Measurements from ENCODE around the gene TMEM190. TPM values are rescaled to one million over a fixed set of nuclear protein-coding genes. Genes with fewer than 3 reads are reported as not detected.

The TMEM190 gene
- total RNA-seq, 1 experiment from 2014 or later = not detected

DNA sequence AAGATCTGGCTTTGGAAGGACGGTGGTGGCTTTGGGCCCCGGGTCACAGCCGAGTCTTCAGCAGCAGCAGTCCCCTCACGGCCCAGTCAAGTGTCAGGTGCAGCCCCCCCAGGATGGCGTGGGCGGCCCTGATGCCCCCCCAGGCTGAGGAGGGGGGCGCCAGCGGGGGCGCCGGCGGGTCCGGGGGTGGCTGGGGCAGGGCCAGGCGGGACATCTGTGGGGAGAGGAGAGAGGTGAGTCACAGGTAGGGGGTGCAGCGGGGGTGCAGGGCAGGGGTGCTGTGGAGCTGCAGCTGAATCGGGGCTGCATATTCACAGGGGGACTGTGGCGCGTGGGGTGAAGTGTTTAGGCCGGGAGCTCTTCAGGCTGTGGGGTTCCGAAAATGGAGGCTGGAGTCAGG is 10.7 kb upstream of the TMEM190 start:
- H3K4me3 ChIP-seq (replicated peaks in 1 of 2; ENCODE audit: low read depth in 1 of 2, low read length in 2 of 2) = no peak overlapping the region
- no peak overlapping the region for H3K4me2 ChIP-seq (ENCODE audit: low read length)
- no peaks in the 10 kb centered on the region for H3K9me3 ChIP-seq (ENCODE audit: control insufficient read depth in 1 of 2, insufficient read depth in 1 of 2, low read depth in 1 of 2, low read length in 2 of 2)
- H4K20me1 ChIP-seq (ENCODE audit: insufficient read depth) = no peaks in the 10 kb centered on the region
- TF ChIP-seq SIN3A (IDR thresholded peaks at IDR 0.05; ENCODE audit: low read depth) = no peak
- TF ChIP-seq RAD21 (IDR thresholded peaks at IDR 0.05; ENCODE audit: low read depth) = no peak
- TF ChIP-seq CBX3 (IDR thresholded peaks at IDR 0.05; ENCODE audit: low read depth) = no peak
- TF ChIP-seq REST (IDR thresholded peaks at IDR 0.05; ENCODE audit: low read depth) = no peak
- TF ChIP-seq, protein P1, sequence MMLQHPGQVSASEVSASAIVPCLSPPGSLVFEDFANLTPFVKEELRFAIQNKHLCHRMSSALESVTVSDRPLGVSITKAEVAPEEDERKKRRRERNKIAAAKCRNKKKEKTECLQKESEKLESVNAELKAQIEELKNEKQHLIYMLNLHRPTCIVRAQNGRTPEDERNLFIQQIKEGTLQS (IDR thresholded peaks at IDR 0.05) = no peak
- TF ChIP-seq ELF1 (IDR thresholded peaks at IDR 0.05; ENCODE audit: borderline replicate concordance, low read depth) = no peak
- TF ChIP-seq EGR1 (IDR thresholded peaks at IDR 0.05; ENCODE audit: low read depth) = no peak
- TF ChIP-seq, protein P2, sequence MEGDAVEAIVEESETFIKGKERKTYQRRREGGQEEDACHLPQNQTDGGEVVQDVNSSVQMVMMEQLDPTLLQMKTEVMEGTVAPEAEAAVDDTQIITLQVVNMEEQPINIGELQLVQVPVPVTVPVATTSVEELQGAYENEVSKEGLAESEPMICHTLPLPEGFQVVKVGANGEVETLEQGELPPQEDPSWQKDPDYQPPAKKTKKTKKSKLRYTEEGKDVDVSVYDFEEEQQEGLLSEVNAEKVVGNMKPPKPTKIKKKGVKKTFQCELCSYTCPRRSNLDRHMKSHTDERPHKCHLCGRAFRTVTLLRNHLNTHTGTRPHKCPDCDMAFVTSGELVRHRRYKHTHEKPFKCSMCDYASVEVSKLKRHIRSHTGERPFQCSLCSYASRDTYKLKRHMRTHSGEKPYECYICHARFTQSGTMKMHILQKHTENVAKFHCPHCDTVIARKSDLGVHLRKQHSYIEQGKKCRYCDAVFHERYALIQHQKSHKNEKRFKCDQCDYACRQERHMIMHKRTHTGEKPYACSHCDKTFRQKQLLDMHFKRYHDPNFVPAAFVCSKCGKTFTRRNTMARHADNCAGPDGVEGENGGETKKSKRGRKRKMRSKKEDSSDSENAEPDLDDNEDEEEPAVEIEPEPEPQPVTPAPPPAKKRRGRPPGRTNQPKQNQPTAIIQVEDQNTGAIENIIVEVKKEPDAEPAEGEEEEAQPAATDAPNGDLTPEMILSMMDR (IDR thresholded peaks at IDR 0.05 in 2 of 3, conservative IDR thresholded peaks at IDR 0.05 in 1 of 3; ENCODE audit: borderline replicate concordance in 1 of 3, insufficient read depth in 1 of 3, low read depth in 2 of 3, low read length in 2 of 3) = no peak
- no peak for TF ChIP-seq EZH2phosphoT487 (IDR thresholded peaks at IDR 0.05; ENCODE audit: borderline replicate concordance)
- no peak for TF ChIP-seq POLR2A (IDR thresholded peaks at IDR 0.05; ENCODE audit: borderline replicate concordance, extremely low read depth, insufficient read depth, insufficient read length)
- TF ChIP-seq JUND (IDR thresholded peaks at IDR 0.05) = no peak
- no peak for TF ChIP-seq CEBPB (IDR thresholded peaks at IDR 0.05; ENCODE audit: low read depth)
- TF ChIP-seq, protein P3, sequence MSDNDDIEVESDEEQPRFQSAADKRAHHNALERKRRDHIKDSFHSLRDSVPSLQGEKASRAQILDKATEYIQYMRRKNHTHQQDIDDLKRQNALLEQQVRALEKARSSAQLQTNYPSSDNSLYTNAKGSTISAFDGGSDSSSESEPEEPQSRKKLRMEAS (IDR thresholded peaks at IDR 0.05) = no peak
- no peak for TF ChIP-seq FOSL1 (IDR thresholded peaks at IDR 0.05; ENCODE audit: low read depth)
- TF ChIP-seq SRF (IDR thresholded peaks at IDR 0.05; ENCODE audit: low read depth) = no peak
- no peak for TF ChIP-seq POLR2AphosphoS5 (IDR thresholded peaks at IDR 0.05; ENCODE audit: low read depth, low read length)
- no peak for TF ChIP-seq ZNF274 (IDR thresholded peaks at IDR 0.05; ENCODE audit: low read depth, low read length)
- TF ChIP-seq EZH2 (IDR thresholded peaks at IDR 0.05) = no peak
- TF ChIP-seq ZBTB33 (IDR thresholded peaks at IDR 0.05; ENCODE audit: extremely low read depth, insufficient replicate concordance, low read length) = no peak
- H3K36me3 ChIP-seq (ENCODE audit: control insufficient read depth in 1 of 2, insufficient read depth in 2 of 2, low read length in 2 of 2) = no peaks in the 10 kb centered on the region
- no peak overlapping the region for H3K9ac ChIP-seq (ENCODE audit: low read length)
- peaks cover 3 to 17% of the 10 kb centered on the region in 2 experiments; a peak in 3 of 4 replicates for H3K4me1 ChIP-seq (ENCODE audit: control insufficient read depth in 1 of 2, insufficient read depth in 2 of 2, low read length in 2 of 2)
- DNase-seq (ENCODE audit: low read depth, low spot score) (no peak), ATAC-seq (no peak)
- H3K9me2 ChIP-seq (ENCODE audit: insufficient read depth) = no peaks in the 10 kb centered on the region
- H3K27me3 ChIP-seq (ENCODE audit: insufficient read depth, low read length) = no peaks in the 10 kb centered on the region
- intact Hi-C loops (cut with micrococcal nuclease) = no loop called here
- no TSS peak for BruUV-seq (replicated peaks)
- CTCF ChIA-PET = no interaction called here
- no peak overlapping the region for H2AFZ ChIP-seq (ENCODE audit: low read depth, low read length, poor library complexity, severe bottlenecking)
- POLR2A ChIA-PET = no interaction called here
- no peak overlapping the region for H3K27ac ChIP-seq (ENCODE audit: low read depth, low read length)
- no peaks in the 10 kb centered on the region for H3K79me2 ChIP-seq (ENCODE audit: insufficient read depth, low read length)
- RAD21 ChIA-PET (ENCODE audit: low non-redundant PET in 1 of 2, low total read pairs in 2 of 2, uncharacterized antibody in 2 of 2, unreplicated experiment in 2 of 2) = no interaction called here
